Spleen (tissue), 11 donors: ENCODE data around the gene ACSF3. TPM values are rescaled to one million over a fixed set of nuclear protein-coding genes. Genes with fewer than 3 reads are reported as not detected.
A peak's percentile ranks its signal among the peaks of the same experiment; 100 is the strongest.

Source experiments
- DNase-seq: peaks from one replicate; pipeline ENCODE4 v3.0.0-alpha.2; 2020
- H3K27ac ChIP-seq, 8 donors: fragments of 200-600 bp; sonication (generic) in 7 of 8; 1 replicate in 4 of 8; 2 replicates in 4 of 8; pipeline versions ENCODE4 v1.5.0 to v1.8.0; 2016 to 2021; ENCODE audit warnings: inconsistent platforms in 4 of 8, mild to moderate bottlenecking in 4 of 8, moderate library complexity in 1 of 8
- H3K27me3 ChIP-seq, 7 donors: fragments of 200-600 bp; sonication (generic) in 6 of 7; replicated peaks in 1 of 7; 1 replicate in 4 of 7; 2 replicates in 3 of 7; pipeline versions ENCODE4 v1.5.0 to v1.8.0; 2016 to 2021; ENCODE audit warnings: inconsistent platforms in 3 of 7, mild to moderate bottlenecking in 1 of 7
- H3K36me3 ChIP-seq, 6 donors: fragments of 200-600 bp; sonication (generic) in 5 of 6; 1 replicate in 4 of 6; 2 replicates in 2 of 6; pipeline versions ENCODE4 v1.5.0 to v1.8.0; 2016 to 2021; ENCODE audit warnings: inconsistent platforms in 2 of 6
- H3K4me1 ChIP-seq, 6 donors: fragments of 200-600 bp; sonication (generic) in 5 of 6; 1 replicate in 3 of 6; 2 replicates in 3 of 6; pipeline versions ENCODE4 v1.5.0 to v1.8.0; 2016 to 2021; ENCODE audit warnings: inconsistent platforms in 3 of 6
- H3K4me3 ChIP-seq, 8 donors: fragments of 200-600 bp; sonication (generic) in 7 of 8; 1 replicate in 4 of 8; 2 replicates in 4 of 8; pipeline versions ENCODE4 v1.5.0 to v1.8.0; 2016 to 2021; ENCODE audit warnings: inconsistent platforms in 4 of 8, mild to moderate bottlenecking in 4 of 8, moderate library complexity in 2 of 8
- H3K9me3 ChIP-seq, 8 donors: fragments of 200-600 bp; sonication (generic) in 7 of 8; 1 replicate in 4 of 8; 2 replicates in 4 of 8; pipeline versions ENCODE4 v1.5.0 to v1.8.0; 2016 to 2021; ENCODE audit warnings: inconsistent platforms in 4 of 8
- CTCF ChIP-seq, 11 experiments: fragments of 200-600 bp in 7 of 11; fragments of 450-650 bp in 4 of 11; sonication (generic) in 4 of 11; IDR thresholded peaks in 8 of 11; conservative IDR thresholded peaks in 3 of 11; 1 replicate in 7 of 11; 2 replicates in 4 of 11; pipeline versions ENCODE4 v1.4.0 to v1.8.0; 2016 to 2021; ENCODE audit warnings: antibody characterized with exemption in 11 of 11, inconsistent platforms in 4 of 11, mild to moderate bottlenecking in 1 of 11
- POLR2A ChIP-seq, 3 donors: fragments of 450-650 bp; IDR thresholded peaks; one replicate each; pipeline ENCODE4 v1.5.1; 2017; ENCODE audit warnings: antibody characterized with exemption in 3 of 3, mild to moderate bottlenecking in 1 of 3
- POLR2AphosphoS5 ChIP-seq, 3 donors: sonication (generic); formaldehyde crosslinking; IDR thresholded peaks; one replicate each; pipeline ENCODE4 v1.5.1; 2017; ENCODE audit warnings: antibody characterized with exemption in 3 of 3
- WGBS, 5 donors: extraction: QIAGEN DNeasy Blood & Tissue Kit in 3 of 5; methylation state at CpG; one replicate each; pipeline versions ENCODE4 v1.1.5 to v1.1.7; 2013 to 2018; 5-methylcytosine and 5-hydroxymethylcytosine counted together
- intact Hi-C: fragments of 100-400 bp; cut with DNase I; formaldehyde crosslinking; loops from one replicate; pipeline ENCODE4 v1.15.0; 2023; ENCODE audit warnings: low total_unique reads
- polyA plus RNA-seq, 3 donors: library from polyadenylated mRNA; stranded (reverse); fragments of 200-250 nt; gene quantifications; one replicate each; pipeline ENCODE4 v1.2.1, GENCODE V29; 2013
- total RNA-seq, 7 donors: library from RNA; depleted of rRNA in 3 of 7; stranded (reverse); fragments of >200 nt in 3 of 7; fragmentation: NEBNext Ultra II Directional in 4 of 7; extraction: Animal tissue kit (Norgen Biotek cat#: 25700) in 4 of 7; gene quantifications; one replicate each; pipeline versions ENCODE4 v1.1.0 to v1.2.1, GENCODE V29; 2016 to 2021
- donor health status: healthy with polysubstance abuse.
- donor health status: DM: no; HTN: no; CAD: no; lungs with moderate emphysema.
- donor health status: DM: no; HTN: no; CAD: no.
- donor health status: Bipolar disorder and iron deficiency.
- donor health status: healthy.
- donor health status: DM: no; HTN: no; CAD: no.
- donor health status: DM: yes; HTN: yes; CAD: no.

The ACSF3 gene
- total and polyA plus RNA-seq, 10 donors, result 35.4 to 68.1 (median 49.1) TPM

DNA sequence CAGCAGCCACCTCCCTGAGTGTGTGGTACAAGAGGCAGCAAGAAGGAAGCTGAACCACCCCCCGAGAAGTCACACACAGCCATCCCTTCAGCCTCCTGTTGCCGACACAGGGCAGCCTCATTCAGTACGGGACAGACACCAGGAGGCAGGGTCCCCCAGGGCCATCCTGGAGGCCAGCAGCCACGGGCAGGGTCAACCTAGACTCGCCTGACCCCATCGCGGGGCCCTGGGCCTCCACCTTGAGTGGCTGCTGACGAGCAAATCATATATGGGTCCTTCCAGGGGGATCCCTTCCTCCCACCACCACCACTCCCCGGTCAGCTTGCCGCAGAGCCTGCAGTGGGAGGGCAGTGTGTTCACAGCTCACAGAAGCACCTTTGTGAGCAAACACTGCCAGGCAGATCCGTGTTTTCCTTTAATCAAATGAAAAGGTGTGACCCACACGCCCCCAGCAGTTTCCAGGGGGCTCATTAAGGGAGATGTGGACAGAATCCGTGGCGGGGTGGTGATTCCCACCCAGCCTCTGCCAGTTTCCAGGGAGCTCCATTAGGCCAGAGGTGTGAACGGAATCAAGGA, 5.6 kb upstream of the ACSF3 start:
- H3K4me1 ChIP-seq, result peaks cover 3 to 38% (median 12%) of the 10 kb centered on the region in 6 donors
- intact Hi-C loops, result no loop called here
- H3K9me3 ChIP-seq, result no peaks in the 10 kb centered on the region
- 81 to 91% (median 87%) methylated on average over 10 to 15 of the region's 15 CpGs for WGBS, 5 donors
- DNase-seq, result peak; percentile 66
- H3K4me3 ChIP-seq, result no peak overlapping the region
- no peak overlapping the region for H3K27ac ChIP-seq
- no peaks in the 10 kb centered on the region for H3K36me3 ChIP-seq
- TF ChIP-seq CTCF (IDR thresholded peaks at IDR 0.05 in 8 of 11, conservative IDR thresholded peaks at IDR 0.05 in 3 of 11), result no peak
- H3K27me3 ChIP-seq, result peaks cover 0 to 53% (median 0%) of the 10 kb centered on the region in 7 donors

GRCh38 chr16:89089120-89089519, 4.5 kb upstream of the ACSF3 start:
- intact Hi-C loops, result no loop called here
- Histone ChIP-seq H3K9me3 (no peaks in the 10 kb centered on the region), H3K27ac (no peak overlapping the region), H3K4me1 (peaks cover 3 to 45% (median 18%) of the 10 kb centered on the region in 6 donors), H3K36me3 (no peaks in the 10 kb centered on the region), H3K27me3 (peaks cover 0 to 53% (median 0%) of the 10 kb centered on the region in 7 donors), H3K4me3 (no peak overlapping the region)
- peak; percentile 69 for DNase-seq
- no peak for TF ChIP-seq POLR2A (IDR thresholded peaks at IDR 0.05)
- TF ChIP-seq POLR2AphosphoS5 (IDR thresholded peaks at IDR 0.05), result no peak
- no peak for TF ChIP-seq CTCF (IDR thresholded peaks at IDR 0.05 in 8 of 11, conservative IDR thresholded peaks at IDR 0.05 in 3 of 11)
- 60 to 82% (median 65%) methylated on average over 9 to 13 of the region's 13 CpGs for WGBS, 5 donors

DNA sequence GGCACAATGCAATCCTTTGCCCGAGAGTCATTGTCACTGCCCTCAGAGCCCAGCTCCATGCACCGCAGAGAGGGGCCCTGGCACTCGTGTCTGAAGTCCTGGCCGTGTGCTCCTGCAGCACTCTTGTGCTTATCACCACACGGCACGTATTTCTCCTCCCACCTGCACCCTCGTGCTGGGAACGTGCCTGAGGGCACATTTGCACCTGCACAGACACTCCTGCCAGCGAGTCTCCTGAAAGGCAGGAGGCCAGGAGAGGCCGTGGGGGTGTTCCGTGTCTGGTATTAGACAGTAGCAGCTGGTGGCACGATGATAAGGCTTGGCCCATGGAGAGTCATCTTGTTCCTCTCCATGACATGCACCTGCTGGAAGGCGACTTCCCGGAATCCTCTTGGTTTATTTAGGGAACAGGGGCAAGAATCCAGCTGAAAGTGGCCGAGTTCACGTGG, 3.4 kb upstream of the ACSF3 start:
- Histone ChIP-seq H3K27me3 (peaks cover 0 to 48% (median 0%) of the 10 kb centered on the region in 7 donors), H3K4me1 (peaks cover 11 to 47% (median 29%) of the 10 kb centered on the region in 6 donors), H3K9me3 (no peaks in the 10 kb centered on the region), H3K36me3 (no peaks in the 10 kb centered on the region), H3K4me3 (no peak overlapping the region), H3K27ac (peak overlapping the region in 1 of 8 donors; percentile 38)
- DNase-seq, result no peak
- intact Hi-C loops, result no loop called here
- TF ChIP-seq POLR2A (IDR thresholded peaks at IDR 0.05) (no peak), POLR2AphosphoS5 (IDR thresholded peaks at IDR 0.05) (peak in 2 of 3 donors; percentile 24 to 59)
- WGBS, 5 donors, result 53 to 69% (median 55%) methylated on average over 16 of the region's 16 CpGs

- peak overlapping the region in 1 of 8 donors; percentile 38 for H3K27ac ChIP-seq
- 53 to 61% (median 58%) methylated on average over 16 to 17 of the region's 17 CpGs for WGBS, 5 donors
- H3K27me3 ChIP-seq, result peaks cover 0 to 44% (median 0%) of the 10 kb centered on the region in 7 donors
- peaks cover 0 to 1% (median 0%) of the 10 kb centered on the region in 6 donors for H3K36me3 ChIP-seq
- no peak for DNase-seq
- no peaks in the 10 kb centered on the region for H3K9me3 ChIP-seq
- no peak overlapping the region for H3K4me3 ChIP-seq
- no peak for TF ChIP-seq CTCF (IDR thresholded peaks at IDR 0.05 in 8 of 11, conservative IDR thresholded peaks at IDR 0.05 in 3 of 11)
- H3K4me1 ChIP-seq, result peaks cover 15 to 53% (median 35%) of the 10 kb centered on the region in 6 donors
- intact Hi-C loops, result no loop called here
Measured at GRCh38 chr16:89090669-89091426, 2.8 kb upstream of the ACSF3 start.
